GM21825 (cell line): ENCODE measurements around the gene SUPT7L.
"Not testable (repeated sequence)": the region's sequence is repeated elsewhere in the genome, so short reads cannot be mapped to it uniquely, and the experiment has no call there.

Experiments
- ATAC-seq: cut with Tn5 transposase; IDR thresholded peaks from one replicate; pipeline ENCODE4 v1.9.1; 2021; ENCODE audit warnings: mild to moderate bottlenecking, moderate library complexity; ENCODE audit not compliant: unreplicated experiment

SUPT7L gene

DNA sequence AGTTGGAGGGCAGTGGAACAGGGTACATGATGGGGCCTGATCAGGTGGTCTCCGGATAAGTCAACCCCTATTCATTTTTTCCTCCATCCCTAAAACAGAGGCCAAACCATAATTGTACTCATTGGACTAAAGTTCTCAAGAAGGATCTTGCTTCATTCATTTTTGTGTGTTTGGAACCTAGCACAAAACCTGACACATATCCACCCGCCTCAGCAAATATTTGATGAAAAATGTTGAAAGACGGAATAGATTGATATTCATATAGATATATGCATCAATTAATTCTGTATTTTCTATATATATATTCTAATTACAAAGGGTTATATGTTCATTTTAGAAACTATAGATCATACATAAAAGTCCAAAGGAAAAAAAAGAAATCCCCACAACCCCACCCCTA, 22.2 kb upstream of the SUPT7L start:
- ATAC-seq: no peak

DNA sequence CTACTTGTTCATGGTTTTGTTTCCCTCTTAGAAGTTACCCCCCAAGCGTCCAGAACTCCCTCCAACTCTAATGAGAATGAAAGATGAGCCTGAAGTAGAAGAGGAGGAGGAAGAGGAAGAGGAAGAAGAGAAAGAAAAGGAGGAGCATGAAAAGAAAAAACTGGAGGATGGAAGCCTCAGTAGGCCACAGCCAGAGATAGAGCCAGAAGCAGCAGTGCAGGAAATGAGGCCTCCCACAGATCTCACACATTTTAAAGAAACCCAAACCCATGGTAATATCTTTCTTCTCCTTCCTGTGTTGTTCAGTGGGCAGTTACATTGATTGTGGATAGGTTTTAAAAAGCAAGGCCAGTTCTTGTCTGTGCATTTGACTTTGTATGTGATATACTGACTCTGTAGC, 21.6 kb upstream of the SUPT7L start:
- not testable (repeated sequence) for ATAC-seq

DNA sequence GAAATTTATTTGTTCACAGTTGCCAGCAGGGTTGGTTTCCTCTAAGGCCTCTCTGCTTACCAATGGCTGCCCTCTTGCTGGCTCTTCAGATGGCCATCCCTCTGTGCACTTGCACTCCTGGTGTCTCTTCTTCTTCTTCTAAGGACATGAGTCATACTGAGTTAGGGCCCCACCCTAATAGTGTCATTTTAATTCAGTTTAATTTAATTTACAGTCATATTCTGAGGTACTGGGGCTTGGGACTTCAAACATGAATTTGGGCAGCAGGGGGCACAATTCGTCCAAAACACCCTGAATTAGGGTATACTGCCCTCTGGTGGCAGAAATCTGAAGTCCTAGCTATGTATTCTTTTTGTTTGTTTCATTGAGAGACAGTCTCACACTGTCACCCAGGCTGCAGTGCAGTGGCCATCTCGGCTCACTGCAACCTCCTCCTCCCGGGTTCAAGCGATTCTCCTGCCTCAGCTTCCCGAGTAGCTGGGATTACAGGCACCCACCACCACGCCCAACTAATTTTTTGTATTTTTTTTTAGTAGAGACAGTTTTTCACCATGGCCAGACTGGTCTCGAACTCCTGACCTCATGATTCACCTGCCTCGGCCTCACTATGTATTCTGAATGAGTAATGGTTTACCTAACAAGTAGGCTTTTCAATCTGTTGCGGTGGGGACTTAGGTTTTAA, 20.1 kb upstream of the SUPT7L start:
- peak; percentile 74 for ATAC-seq

DNA sequence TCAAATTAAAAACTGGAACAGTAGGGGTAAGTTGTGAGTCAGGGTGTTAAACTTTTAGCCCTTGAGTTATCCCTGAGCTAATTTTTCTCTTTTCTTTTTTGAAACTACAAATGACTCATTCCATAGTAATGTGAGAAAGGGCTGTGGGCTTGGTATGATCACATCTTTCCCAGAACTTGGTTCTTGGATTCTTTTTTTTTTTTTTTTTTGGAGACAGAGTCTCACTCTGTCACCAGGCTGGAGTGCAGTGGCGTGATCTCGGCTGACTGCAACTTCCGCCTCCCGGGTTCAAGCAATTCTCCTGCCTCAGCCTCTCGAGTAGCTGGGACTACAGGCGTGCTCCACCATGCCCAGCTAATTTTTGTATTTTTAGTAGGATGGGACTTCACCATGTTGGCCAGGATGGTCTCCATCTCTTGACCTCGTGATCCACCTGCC, 18.9 kb upstream of the SUPT7L start:
- not testable (repeated sequence) for ATAC-seq

DNA sequence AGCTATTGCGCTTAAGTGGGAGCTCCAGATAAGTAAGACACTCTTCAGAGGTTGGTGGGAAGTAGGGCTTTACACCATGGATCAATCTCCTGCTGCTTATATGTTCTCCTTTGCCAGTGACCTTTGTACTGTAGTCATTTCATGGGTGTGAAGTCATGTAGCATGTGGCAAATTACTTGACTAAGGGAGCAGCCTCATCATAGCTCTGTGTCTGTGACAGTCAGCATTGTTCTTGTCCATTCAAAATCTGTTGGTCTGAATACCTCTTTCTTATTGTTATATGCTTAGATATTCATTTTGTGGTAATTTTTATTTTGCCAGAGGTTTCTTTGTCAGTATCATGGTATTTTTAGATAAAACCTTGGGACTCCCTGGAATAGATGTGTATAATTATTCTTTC, 18.4 kb upstream of the SUPT7L start:
- ATAC-seq: no peak

DNA sequence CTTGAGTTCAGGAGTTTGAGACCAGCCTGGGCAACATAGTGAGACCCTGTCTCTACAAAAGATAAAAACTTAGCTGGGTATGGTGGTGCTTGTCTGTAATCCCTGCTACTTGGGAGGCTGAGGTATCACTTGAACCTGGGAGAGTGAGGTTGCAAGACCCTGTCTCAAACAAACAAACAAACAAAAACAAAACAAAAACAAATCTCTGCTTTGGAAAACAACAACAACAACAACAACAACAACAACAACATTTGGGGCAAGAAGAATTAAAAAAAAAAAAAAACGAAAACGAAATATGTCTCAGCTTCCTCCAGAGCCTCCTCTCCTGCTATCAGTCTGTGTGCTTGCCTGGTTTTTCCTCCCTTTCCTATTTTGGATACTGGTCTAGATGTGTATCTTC, 17.2 kb upstream of the SUPT7L start:
- ATAC-seq: no peak

DNA sequence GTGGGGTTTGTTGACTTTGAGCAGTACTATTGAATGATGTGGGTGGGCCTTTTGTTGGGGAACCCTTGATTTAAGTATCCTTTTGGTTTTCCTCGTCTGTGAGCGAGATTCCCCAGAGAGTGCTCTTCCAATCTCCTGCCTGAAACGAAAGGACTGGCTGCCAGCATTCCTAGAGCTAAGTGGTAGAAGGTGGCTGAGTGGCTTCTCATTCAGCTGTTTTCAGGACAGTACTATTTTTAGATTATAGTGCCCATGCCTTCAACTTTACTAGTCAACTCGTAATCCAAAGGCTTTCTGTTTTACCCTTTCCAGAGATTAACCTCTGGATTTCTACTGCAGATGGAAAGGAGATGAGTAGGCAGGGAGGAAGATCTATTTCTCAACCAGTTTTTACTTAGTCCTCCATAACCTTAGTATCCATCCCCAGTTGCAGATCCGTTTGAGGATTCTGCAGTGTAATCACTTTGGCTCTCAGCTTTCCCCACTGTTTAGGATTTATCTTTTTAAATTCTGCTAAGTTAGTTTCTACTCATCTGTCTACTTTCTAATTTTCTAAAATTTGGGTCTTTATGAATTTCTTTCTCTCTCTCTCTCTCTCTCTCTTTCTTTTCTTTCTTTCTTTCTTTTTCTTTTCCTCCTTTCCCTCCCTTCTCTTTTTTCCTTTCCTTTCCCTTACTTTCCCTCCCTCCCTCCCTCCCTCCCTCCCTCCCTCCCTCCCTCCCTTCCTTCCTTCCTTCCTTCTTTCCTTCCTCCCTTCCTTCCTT, 9.5 kb upstream of the SUPT7L start:
- no peak for ATAC-seq

DNA sequence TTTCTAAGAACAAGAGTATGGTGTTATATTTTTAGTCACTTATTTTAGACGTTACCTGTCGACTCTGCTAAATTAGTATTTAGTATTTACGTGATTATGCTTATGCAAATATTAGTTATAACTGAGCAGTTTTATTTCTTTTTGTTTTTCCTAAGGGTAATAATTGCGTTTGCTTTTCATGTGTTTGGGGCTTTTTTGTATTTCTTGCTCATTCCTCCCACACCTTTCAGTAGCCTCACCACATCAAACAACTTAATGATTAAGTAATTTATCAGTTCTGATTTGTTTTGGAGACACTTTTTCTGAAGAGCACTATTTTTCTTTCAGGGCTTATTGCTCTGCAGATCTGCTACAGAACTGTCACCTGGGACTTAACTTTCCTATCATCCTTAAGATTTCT, 7.8 kb upstream of the SUPT7L start:
- ATAC-seq: no peak

DNA sequence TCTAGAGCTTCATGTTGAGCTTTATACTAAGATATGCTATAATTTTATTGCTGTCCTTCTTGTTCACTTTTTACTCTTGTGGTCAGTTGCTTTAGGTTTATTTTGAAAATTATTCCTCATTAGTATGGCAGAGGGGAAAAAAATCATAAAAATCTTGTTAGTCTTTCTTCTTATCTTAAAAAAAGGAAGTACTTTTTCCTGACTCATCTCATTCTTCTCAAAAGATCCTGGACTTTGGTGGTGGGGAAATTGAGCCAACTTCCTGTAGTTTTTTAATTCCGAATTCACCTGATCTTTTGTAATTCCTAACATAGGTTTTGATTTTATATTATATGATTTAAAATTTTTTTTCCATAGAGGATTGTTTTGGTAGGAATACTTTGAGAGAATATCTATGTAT, 4.0 kb upstream of the SUPT7L start:
- ATAC-seq: no peak

DNA sequence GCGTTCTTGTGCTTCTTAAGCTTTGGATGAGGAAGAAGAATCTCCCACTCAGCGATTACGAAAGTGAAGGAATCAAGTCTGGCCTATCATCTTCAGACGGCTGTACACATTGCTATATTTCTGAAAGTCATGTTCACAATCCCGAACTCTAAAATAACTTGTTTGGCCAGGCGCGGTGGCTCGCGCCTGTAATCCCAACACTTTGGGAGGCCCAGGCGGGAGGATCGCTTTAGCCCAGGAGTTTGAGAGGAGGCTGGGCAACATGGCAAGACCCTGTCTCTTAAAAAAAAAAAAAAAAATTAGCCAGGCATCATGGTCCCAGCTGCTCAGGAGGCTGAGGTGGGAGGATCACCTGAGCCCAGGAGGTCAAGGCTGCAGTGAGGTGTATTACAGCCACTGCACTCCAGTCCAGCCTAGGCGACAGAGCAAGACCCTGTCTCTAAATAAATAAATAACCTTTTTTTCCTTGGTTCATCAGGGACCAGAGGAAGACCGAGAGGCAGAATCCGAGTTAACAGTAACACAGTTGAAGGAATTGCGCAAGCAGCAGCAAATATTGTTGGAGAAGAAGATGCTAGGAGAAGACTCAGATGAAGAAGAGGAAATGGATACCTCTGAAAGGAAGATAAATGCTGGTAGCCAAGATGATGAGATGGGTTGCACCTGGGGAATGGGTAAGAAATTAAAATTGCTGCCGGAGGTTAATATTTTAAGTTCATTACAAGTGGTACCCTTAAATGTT, 1.4 kb upstream of the SUPT7L start:
- ATAC-seq: no peak

DNA sequence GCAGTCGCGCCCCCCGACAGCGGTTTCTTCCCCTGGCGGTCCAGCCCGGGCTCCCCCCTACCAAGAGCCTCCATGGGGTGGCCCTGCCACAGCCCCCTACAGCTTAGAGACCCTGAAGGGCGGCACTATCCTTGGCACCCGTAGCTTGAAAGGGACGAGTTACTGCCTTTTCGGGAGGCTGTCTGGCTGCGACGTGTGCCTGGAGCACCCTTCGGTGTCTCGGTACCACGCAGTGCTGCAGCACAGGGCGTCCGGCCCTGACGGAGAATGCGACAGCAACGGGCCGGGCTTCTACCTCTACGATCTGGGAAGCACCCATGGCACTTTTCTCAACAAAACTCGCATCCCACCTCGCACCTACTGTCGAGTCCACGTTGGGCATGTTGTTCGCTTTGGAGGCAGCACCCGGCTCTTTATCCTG, 750 bp upstream of the SUPT7L start:
- peak; percentile 9 for ATAC-seq

DNA sequence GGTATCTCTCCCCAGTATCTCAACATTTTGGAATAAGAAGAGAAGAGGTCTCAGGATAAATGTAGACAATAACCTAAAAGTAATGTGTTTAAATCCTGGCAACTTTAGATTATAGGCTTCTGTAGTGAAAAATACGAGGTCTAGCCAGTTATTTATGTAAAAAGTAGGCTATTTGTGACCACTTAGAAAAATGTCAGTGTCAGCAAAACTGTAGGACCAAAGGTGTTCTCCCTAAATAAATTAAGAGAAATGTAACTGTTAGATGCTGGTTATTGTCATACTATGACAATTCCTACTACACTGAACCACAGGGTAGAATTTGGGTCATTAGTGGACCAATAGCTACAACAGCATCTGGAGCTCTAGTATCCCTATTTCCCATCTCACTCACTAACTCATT, 2.0 kb downstream of the SUPT7L start:
- ATAC-seq: no peak

DNA sequence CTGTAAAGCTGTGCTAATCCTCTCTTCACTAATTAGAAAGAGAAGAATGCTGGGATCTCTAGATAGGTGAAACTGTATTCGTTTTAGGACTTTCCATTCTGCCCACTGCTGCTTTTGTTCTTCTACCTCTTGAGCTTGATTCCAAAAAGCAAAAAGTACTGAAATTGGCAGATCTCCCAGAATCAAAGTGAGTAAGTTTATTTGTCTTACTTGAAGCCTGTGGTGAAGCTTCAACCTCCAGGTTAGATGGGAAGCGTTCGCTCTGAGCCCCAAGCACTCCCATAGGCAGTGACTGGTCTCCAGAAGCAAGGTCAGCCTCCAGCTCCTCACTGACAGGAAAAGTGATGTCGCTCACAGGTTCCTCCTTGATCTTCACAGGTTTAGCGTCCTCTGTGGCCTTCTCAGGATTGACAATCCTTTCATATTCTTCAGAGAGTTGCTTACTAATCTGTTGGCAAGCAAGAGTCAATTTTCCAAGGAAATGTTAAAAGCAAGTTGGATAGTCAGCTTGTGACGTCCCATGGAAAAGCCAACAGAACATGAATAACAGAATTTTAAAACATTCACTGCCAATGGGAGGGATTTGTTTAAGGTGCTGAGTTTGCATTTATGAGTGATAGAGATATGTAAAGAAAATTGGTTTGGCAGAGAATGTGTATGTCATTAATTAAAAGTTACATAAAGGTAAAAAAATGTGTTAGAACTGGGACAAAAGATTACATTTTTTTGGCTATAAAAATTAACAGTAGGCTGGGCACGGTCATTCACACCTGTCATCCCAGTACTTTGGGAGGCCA, 8.1 kb downstream of the SUPT7L start:
- ATAC-seq: no peak

DNA sequence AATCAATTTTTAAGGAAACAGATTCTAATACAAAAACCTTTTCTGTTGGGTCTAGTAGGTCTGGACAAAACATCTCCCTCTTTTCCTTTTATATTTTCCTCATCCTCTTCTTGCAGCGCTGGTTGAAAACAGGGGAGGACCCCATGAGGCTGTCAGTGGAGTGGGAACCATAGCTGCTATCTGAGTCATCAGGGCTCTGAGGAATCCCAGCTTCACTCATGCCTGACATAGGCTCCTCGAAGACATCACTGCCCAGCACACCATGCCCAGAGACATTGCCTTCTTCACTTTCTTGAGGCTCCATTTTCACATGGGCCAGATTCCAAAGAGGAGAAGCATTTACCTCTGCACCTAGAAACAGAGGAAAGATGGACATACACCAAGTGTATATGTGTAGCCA, 10.0 kb downstream of the SUPT7L start:
- no peak for ATAC-seq

DNA sequence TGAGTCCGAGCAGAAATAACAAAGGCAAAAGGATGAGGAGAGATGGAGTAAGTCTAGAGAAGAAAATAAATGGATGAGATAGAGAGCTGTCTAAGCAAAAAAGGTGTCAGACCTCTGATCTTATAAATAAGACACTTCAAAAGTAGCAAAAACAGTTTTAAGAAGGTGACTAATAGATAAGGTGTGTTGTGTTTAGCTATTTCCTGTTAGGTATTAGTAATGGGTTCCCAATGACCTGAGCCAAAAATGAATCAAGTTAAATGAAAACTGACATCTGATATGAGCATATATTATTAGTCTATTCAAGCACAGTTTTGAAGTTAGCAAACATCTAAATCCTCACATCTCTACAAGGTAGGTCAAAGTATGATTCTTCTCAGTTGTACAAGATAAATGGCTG, 10.6 kb downstream of the SUPT7L start:
- no peak for ATAC-seq

DNA sequence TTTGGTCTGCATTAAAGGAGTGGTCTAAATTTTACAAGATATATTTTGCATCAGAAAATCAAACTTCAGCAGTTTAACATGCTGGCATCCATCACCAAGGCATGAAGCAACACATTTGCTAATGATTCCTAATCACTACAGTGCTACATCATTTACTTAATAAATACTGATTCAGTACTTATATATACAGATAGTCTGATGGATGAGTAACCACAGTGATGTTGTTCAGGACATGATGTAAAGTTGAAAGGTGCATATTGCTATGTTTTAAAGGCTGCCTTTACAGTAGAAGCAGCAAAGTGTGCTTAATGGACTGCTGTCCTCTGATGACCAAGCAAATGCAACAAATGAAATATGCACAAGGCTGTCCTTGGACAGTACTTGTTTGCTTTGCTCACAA, 11.1 kb downstream of the SUPT7L start:
- ATAC-seq: no peak

DNA sequence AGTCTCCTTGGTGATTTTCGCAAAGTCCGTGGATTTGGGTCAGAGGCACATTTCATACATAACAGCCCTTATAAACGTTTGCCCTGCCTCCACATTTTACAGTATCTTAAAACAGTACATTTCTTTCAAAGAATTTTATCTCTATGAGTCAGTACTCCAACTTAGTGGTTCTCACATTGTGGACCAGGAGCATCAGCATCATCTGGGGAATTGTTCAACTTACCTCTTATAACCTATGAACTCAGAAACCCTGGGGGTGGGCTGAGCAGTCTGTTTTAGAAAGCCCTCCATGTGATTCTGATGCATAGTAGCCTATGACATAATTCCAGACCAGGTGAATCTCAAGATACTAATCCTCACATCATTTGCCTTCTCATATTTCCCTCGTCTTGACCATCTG, 12.4 kb downstream of the SUPT7L start:
- no peak for ATAC-seq

DNA sequence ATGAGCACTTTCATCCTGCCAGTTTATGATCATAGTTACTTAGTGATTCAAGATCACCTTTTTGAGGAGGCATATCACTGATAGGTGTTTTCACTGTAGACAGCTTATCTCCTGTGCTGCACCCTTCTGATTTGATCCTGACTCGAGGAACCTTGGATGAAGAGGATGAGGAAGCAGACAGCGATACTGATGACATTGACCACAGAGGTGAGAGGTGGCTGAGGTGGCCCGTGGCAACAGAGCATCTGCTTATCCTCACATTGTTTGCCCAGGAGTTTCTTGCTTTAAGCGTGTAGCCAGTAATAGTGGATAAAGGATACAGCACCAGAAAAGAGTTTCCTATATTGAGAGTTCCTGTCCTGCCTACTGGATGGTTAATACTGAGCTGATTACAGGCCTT, 15.7 kb downstream of the SUPT7L start:
- ATAC-seq: no peak

DNA sequence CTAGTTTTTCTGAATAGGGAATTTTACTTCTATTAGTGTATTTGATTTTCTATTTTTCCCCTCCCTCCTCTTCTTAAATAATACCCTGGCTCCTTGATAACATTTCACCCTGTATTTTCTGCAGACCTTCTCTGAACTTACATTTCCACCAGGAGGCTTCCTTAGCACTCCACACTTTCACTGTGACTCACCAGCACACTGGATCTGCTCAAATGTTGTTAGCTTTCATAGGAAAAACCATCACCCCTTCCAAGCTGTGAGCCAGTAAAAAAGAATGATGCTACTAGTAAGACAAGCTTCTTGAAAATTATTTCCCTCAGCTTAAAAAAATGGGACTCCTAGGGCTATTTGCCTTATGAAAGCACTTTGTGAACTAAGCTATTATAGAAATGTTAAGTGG, 16.1 kb downstream of the SUPT7L start:
- ATAC-seq: no peak

DNA sequence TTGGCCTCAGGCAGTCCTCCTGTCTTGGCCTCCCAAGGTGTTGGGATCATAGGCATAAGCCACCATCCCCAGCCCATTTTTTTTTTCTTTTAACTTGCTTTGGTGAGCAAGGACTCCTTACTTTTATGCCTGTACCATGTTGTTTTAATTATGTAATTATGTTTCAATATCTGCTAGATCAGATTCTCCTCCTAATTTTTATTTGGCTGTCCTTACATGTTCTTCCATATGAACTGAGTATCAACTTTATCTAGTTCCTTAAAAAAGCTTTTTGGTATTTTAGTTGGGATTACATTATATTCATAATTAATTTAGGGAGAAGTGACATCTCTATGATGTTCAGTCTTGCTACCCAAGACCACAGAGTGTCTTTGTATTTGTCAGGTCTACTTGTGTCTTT, 18.2 kb downstream of the SUPT7L start:
- no peak for ATAC-seq

DNA sequence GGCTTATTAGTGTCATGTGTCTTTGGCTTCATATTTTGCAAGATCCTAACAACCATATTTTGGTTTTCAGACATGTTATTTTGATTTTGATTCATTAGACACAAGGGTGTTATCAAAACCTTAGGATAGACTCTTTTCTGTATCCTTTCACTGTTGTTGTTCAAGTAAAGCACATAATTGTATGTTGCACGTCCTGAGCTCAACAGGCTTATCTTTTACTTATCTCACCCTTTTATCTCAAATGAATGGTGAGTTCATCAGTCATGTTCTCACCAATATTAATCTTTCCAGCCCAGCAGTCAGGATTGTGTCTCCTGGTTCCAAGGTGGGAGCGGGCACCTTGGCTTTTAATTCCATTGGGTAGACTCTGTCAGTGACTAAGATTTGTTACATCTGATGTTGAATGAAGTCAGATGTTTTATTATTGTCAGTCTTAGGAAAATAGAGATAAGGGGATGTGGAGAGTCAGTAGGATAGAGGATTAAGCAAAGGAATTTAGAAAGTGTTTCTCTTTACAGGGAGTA, 22.6 kb downstream of the SUPT7L start:
- no peak for ATAC-seq
